A549 (cell line): ENCODE data around the gene RRAS2. TPM values are rescaled to one million over a fixed set of nuclear protein-coding genes. Genes with fewer than 3 reads are reported as not detected.

ENCODE experiments used
- ATAC-seq, 2 experiments: fragments of 200-7000 bp in 1 of 2; fragments of >200 bp in 1 of 2; cut with Nextera tagmentation in 1 of 2; cut with Tn5 transposase in 1 of 2; 3 replicates each; pipeline versions ENCODE4 v1.8.0 to v1.9.1; 2018 to 2020; ENCODE audit warnings: mild to moderate bottlenecking in 1 of 2, moderate library complexity in 1 of 2
- CTCF ChIA-PET: fragments of 300-600 bp; sonication (Branson Sonifier 250); formaldehyde crosslinking; extraction: SDS; loops from one replicate; lab custom pipeline; 2021; ENCODE audit warnings: antibody characterized with exemption, inconsistent platforms; lab: Yijun Ruan, JAX
- POLR2A ChIA-PET: fragments of 350-600 bp; formaldehyde crosslinking; extraction: SDS; loops from one replicate; lab custom pipeline; 2021; ENCODE audit warnings: antibody characterized with exemption, inconsistent platforms; lab: Yijun Ruan, JAX
- DNase-seq, 2 experiments: peaks; one replicate each; pipeline versions ENCODE4 v3.0.0 to v3.0.0-alpha.2; 2011 to 2016; ENCODE audit warnings: low read depth in 1 of 2, low spot score in 1 of 2
- FAIRE-seq: peaks from 2 replicates; lab custom pipeline; 2011; peaks lifted over from hg19 to GRCh38; lab: Jason Lieb, UNC
- H3K27ac ChIP-seq, 2 experiments: fragments of >200 bp; sonication (Bioruptor Twin); formaldehyde crosslinking; 3 replicates each; pipeline ENCODE4 v1.5.1; 2016 to 2017
- H3K4me1 ChIP-seq: fragments of >200 bp; sonication (Bioruptor Twin); formaldehyde crosslinking; 3 replicates; pipeline ENCODE4 v1.6.1; 2016
- H3K4me2 ChIP-seq: fragments of >200 bp; sonication (Bioruptor Twin); formaldehyde crosslinking; 3 replicates; pipeline ENCODE4 v1.6.1; 2016
- H3K4me3 ChIP-seq: fragments of >200 bp; sonication (Bioruptor Twin); formaldehyde crosslinking; 3 replicates; pipeline ENCODE4 v1.5.1; 2016
- H3K9me3 ChIP-seq: fragments of >200 bp; sonication (Bioruptor Twin); formaldehyde crosslinking; 3 replicates; pipeline ENCODE4 v1.6.1; 2016
- CHD2 ChIP-seq: fragments of 150-350 bp; IDR thresholded peaks from 2 replicates; pipeline ENCODE4 v1.6.1; 2014; ENCODE audit warnings: low read length; ENCODE audit not compliant: partially characterized antibody
- E2F6 ChIP-seq: IDR thresholded peaks from 2 replicates; pipeline ENCODE4 v1.6.1; 2012; ENCODE audit warnings: low read depth, borderline replicate concordance
- EHF ChIP-seq: fragments of 250-450 bp; sonication (Bioruptor Pico); IDR thresholded peaks from 2 replicates; pipeline ENCODE4 v1.5.0; 2020; ENCODE audit warnings: mild to moderate bottlenecking
- EHMT2 ChIP-seq: fragments of 200-600 bp; sonication (generic); IDR thresholded peaks from 2 replicates; pipeline ENCODE4 v1.6.1; 2016; ENCODE audit warnings: antibody characterized with exemption, low read depth, mild to moderate bottlenecking, moderate library complexity
- ELK1 ChIP-seq: fragments of 150-350 bp; IDR thresholded peaks from 2 replicates; pipeline ENCODE4 v1.6.1; 2014; ENCODE audit warnings: low read depth, mild to moderate bottlenecking, low read length
- FOXS1 ChIP-seq: fragments of 250-450 bp; sonication (Bioruptor Pico); IDR thresholded peaks from 2 replicates; pipeline ENCODE4 v1.5.0; 2020; ENCODE audit warnings: mild to moderate bottlenecking, moderate library complexity
- GATA3 ChIP-seq: IDR thresholded peaks from 2 replicates; pipeline ENCODE4 v1.6.1; 2012; ENCODE audit warnings: borderline replicate concordance
- HDAC2 ChIP-seq: fragments of 200-600 bp; sonication (generic); IDR thresholded peaks from 2 replicates; pipeline ENCODE4 v1.6.1; 2016
- HEYL ChIP-seq: fragments of 250-450 bp; sonication (Bioruptor Pico); IDR thresholded peaks from 2 replicates; pipeline ENCODE4 v1.8.0; 2021; ENCODE audit warnings: mild to moderate bottlenecking, moderate library complexity
- KDM1A ChIP-seq: fragments of 200-600 bp; sonication (generic); IDR thresholded peaks from 2 replicates; pipeline ENCODE4 v1.6.1; 2016; ENCODE audit warnings: low read depth, mild to moderate bottlenecking
- KDM5A ChIP-seq: fragments of 200-600 bp; sonication (generic); IDR thresholded peaks from 2 replicates; pipeline ENCODE4 v1.6.1; 2016; ENCODE audit warnings: antibody characterized with exemption, mild to moderate bottlenecking
- MAFK ChIP-seq: fragments of 450-650 bp; IDR thresholded peaks from 2 replicates; pipeline ENCODE4 v1.6.1; 2014; ENCODE audit not compliant: partially characterized antibody
- NFE2L2 ChIP-seq: fragments of 150-350 bp; conservative IDR thresholded peaks from 2 replicates; pipeline ENCODE4 v1.6.1; 2014; ENCODE audit warnings: low read length
- NR3C1 ChIP-seq: fragments of >200 bp; sonication (Bioruptor Twin); formaldehyde crosslinking; IDR thresholded peaks from 3 replicates; pipeline ENCODE4 v1.6.1; 2017
- RAD21 ChIP-seq, 2 experiments: fragments of >200 bp in 1 of 2; sonication (Bioruptor Twin) in 1 of 2; formaldehyde crosslinking in 1 of 2; IDR thresholded peaks in 1 of 2; conservative IDR thresholded peaks in 1 of 2; 2 replicates in 1 of 2; 3 replicates in 1 of 2; pipeline ENCODE4 v1.6.1; 2012 to 2018; ENCODE audit warnings: inconsistent platforms in 1 of 2
- REST ChIP-seq: fragments of 200-600 bp; sonication (generic); IDR thresholded peaks from 2 replicates; pipeline ENCODE4 v1.6.1; 2016; ENCODE audit warnings: antibody characterized with exemption, mild to moderate bottlenecking, moderate library complexity
- SREBF2 ChIP-seq: fragments of 450-650 bp; IDR thresholded peaks from 2 replicates; pipeline ENCODE4 v1.6.1; 2014; ENCODE audit warnings: mild to moderate bottlenecking, moderate library complexity
- TFCP2L1 ChIP-seq: fragments of 250-450 bp; sonication (Bioruptor Pico); IDR thresholded peaks from 2 replicates; pipeline ENCODE4 v1.5.0; 2021; ENCODE audit warnings: mild to moderate bottlenecking
- TP53 ChIP-seq: fragments of 250-450 bp; sonication (Bioruptor Pico); IDR thresholded peaks from 2 replicates; pipeline ENCODE4 v1.5.0; 2021; ENCODE audit warnings: mild to moderate bottlenecking, moderate library complexity
- ZC3H11A ChIP-seq: fragments of 450-650 bp; IDR thresholded peaks from 2 replicates; pipeline ENCODE4 v1.6.1; 2014; ENCODE audit warnings: antibody characterized with exemption, mild to moderate bottlenecking
- WGBS: methylation state at CpG from one replicate; pipeline ENCODE4 v1.1.6; 2017; ENCODE audit errors: missing lambda C conversion rate; 5-methylcytosine and 5-hydroxymethylcytosine counted together
- polyA plus RNA-seq, 4 experiments: library from polyadenylated mRNA; depleted of rRNA in 3 of 4; stranded (reverse); fragments of >200 nt; fragmentation: RNase III in 1 of 4; extraction: RNeasy Plus Mini Kit Qiagen cat#74134 plus additional on column Dnase treatment in 1 of 4; gene quantifications; 2 replicates in 3 of 4; 3 replicates in 1 of 4; pipeline ENCODE4 v1.2.3, GENCODE V29; 2011 to 2017

Gene RRAS2
- polyA plus RNA-seq, 2 of the 4 experiments (the other 2 are of a cell fraction) = 37.9 to 48.2 TPM

GRCh38 chr11:14336507-14337503 lies 22.2 kb downstream of the RRAS2 start (continued):
- TF ChIP-seq CHD2 (no peak), EHF (CRISPR knock-in tag) (no peak), HEYL (CRISPR knock-in tag) (no peak), MAFK (peak; percentile 42)

GRCh38 chr11:14335712-14336111 lies 23.3 kb downstream of the RRAS2 start:
- CTCF ChIA-PET = interaction anchor here (0.6 to 1.3 kb wide), 5 partner anchors 16 to 87 kb away, joined by 3 to 4 read pairs (median 3); no protein-coding TSS in a partner anchor
- H3K9me3 ChIP-seq = peaks cover 13% of the 10 kb centered on the region; the same call in 2 of the 3 replicates
- 97% methylated on average over 1 of the region's 1 CpG for WGBS
- ATAC-seq = no peak
- peak overlapping the region; percentile 33 to 68; a peak in 4 of 6 replicates for H3K27ac ChIP-seq
- no peak overlapping the region for H3K4me2 ChIP-seq
- H3K4me3 ChIP-seq = no peak overlapping the region
- H3K4me1 ChIP-seq = peaks cover 11% of the 10 kb centered on the region; the same call in 2 of the 3 replicates
- DNase-seq = no peak
- no peak for FAIRE-seq
- TF ChIP-seq NFE2L2 = no peak
- no peak for TF ChIP-seq TFCP2L1 (CRISPR knock-in tag)
- TF ChIP-seq NR3C1 = no peak
- no peak for TF ChIP-seq REST
- TF ChIP-seq E2F6 = no peak
- TF ChIP-seq FOXS1 (CRISPR knock-in tag) = no peak
- TF ChIP-seq ZC3H11A = no peak
- TF ChIP-seq TP53 (CRISPR knock-in tag) = no peak
- TF ChIP-seq KDM5A = no peak
- no peak for TF ChIP-seq HDAC2
- TF ChIP-seq EHMT2 = no peak
- TF ChIP-seq SREBF2 = no peak
- no peak for TF ChIP-seq RAD21 (conservative IDR thresholded peaks at IDR 0.05 in 1 of 2, IDR thresholded peaks at IDR 0.05 in 1 of 2)
- no peak for TF ChIP-seq GATA3
- no peak for TF ChIP-seq KDM1A
- TF ChIP-seq ELK1 = no peak
- no peak for TF ChIP-seq CHD2
- POLR2A ChIA-PET = interaction anchor here (1.3 kb wide), 1 partner anchor 22 kb away, joined by 4 read pairs; no protein-coding TSS in a partner anchor
